Transverse colon (tissue), 4 donors: Measurements from ENCODE around the gene RND3. TPM values are rescaled to one million over a fixed set of nuclear protein-coding genes. Genes with fewer than 3 reads are reported as not detected.

Experiments
- DNase-seq: peaks from one replicate; pipeline ENCODE4 v3.0.0-alpha.2; 2019
- H3K27ac ChIP-seq, 4 donors: fragments of 200-600 bp; sonication (generic); 2 replicates each; pipeline ENCODE4 v1.5.1; 2016 to 2018; ENCODE audit warnings: inconsistent platforms in 4 of 4
- H3K27me3 ChIP-seq: fragments of 200-600 bp; sonication (generic); 2 replicates; pipeline ENCODE4 v1.5.1; 2017; ENCODE audit warnings: inconsistent platforms
- H3K36me3 ChIP-seq, 4 donors: fragments of 200-600 bp; sonication (generic); 2 replicates each; pipeline ENCODE4 v1.5.1; 2017 to 2019; ENCODE audit warnings: inconsistent platforms in 4 of 4
- H3K4me1 ChIP-seq, 4 donors: fragments of 200-600 bp; sonication (generic); 2 replicates each; pipeline ENCODE4 v1.5.1; 2017 to 2020; ENCODE audit warnings: inconsistent platforms in 4 of 4
- H3K4me3 ChIP-seq, 4 donors: fragments of 200-600 bp; sonication (generic); 1 replicate in 1 of 4; 2 replicates in 3 of 4; pipeline versions ENCODE4 v1.5.1 to v1.6.1; 2017 to 2019; ENCODE audit warnings: inconsistent platforms in 4 of 4
- H3K9me3 ChIP-seq, 2 donors: fragments of 200-600 bp; sonication (generic); 2 replicates each; pipeline ENCODE4 v1.5.1; 2017 to 2019; ENCODE audit warnings: inconsistent platforms in 2 of 2
- EP300 ChIP-seq: sonication (generic); formaldehyde crosslinking; IDR thresholded peaks from one replicate; pipeline ENCODE4 v1.6.1; 2017; ENCODE audit warnings: antibody characterized with exemption, low read depth
- POLR2A ChIP-seq: fragments of 450-650 bp; IDR thresholded peaks from one replicate; pipeline ENCODE4 v1.6.1; 2016; ENCODE audit warnings: antibody characterized with exemption, mild to moderate bottlenecking, moderate library complexity
- POLR2AphosphoS5 ChIP-seq, 3 donors: sonication (generic); formaldehyde crosslinking; IDR thresholded peaks; one replicate each; pipeline ENCODE4 v1.6.1; 2016; ENCODE audit warnings: antibody characterized with exemption in 3 of 3
- WGBS, 2 donors: methylation state at CpG; one replicate each; pipeline ENCODE4 v1.1.5; 2018; ENCODE audit warnings: low coverage in 1 of 2; 5-methylcytosine and 5-hydroxymethylcytosine counted together
- in situ Hi-C, 4 donors: fragments of 200-750 bp; cut with MboI; loops; one replicate each; pipeline versions ENCODE4 v1.15.0 to v1.15.1; 2017; ENCODE audit warnings: low sequenced_read_pairs in 3 of 4, low pct_ligation_motif_present in 1 of 4, low pct_unique_long_range_greater_than_20kb in 1 of 4
- intact Hi-C: fragments of 100-400 bp; cut with DNase I; formaldehyde crosslinking; loops from one replicate; pipeline ENCODE4 v1.15.1; 2023; ENCODE audit warnings: low total_unique reads
- total RNA-seq, 4 donors: library from RNA; depleted of rRNA; stranded (reverse); fragments of >200 nt; gene quantifications; one replicate each; pipeline ENCODE4 v1.1.0, GENCODE V29; 2016
- TF ChIP-seq, protein P1 (sequence below), 5 experiments: fragments of 200-600 bp in 3 of 5; fragments of 450-650 bp in 2 of 5; sonication (generic) in 3 of 5; IDR thresholded peaks; 1 replicate in 2 of 5; 2 replicates in 3 of 5; pipeline ENCODE4 v1.5.1; 2016 to 2017; ENCODE audit warnings: antibody characterized with exemption in 5 of 5, inconsistent platforms in 3 of 5, mild to moderate bottlenecking in 2 of 5, moderate library complexity in 1 of 5

Gene RND3
- total RNA-seq, 4 donors from 2014 or later: 16.5 to 54.6 (median 46.1) TPM

DNA sequence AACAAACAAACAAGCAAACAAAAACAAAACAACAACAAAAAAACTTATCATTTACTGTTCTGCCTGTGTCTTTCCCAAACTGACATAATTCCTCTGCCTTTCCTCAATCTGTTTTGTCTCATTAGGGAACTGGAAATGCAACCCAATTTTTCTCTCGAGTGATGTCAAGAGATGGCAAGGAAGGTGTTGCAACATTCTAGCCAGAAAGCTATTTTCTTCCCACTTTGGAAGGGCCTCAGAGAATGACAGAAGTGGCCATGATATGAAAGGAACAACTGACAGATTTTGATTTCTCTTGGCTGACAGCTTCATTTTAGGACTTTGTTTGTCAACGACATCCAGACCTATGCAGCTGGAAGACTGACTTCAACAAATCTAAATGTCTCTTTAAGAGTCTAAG lies 24.7 kb downstream of the RND3 start:
- Histone ChIP-seq H3K27me3 (no peaks in the 10 kb centered on the region), H3K36me3 (no peaks in the 10 kb centered on the region), H3K4me1 (peaks cover 0 to 19% (median 3%) of the 10 kb centered on the region in 4 donors), H3K9me3 (no peaks in the 10 kb centered on the region), H3K27ac (no peak overlapping the region), H3K4me3 (no peak overlapping the region)
- WGBS, 2 donors: 65 to 72% methylated on average over 2 of the region's 2 CpGs
- in situ Hi-C loops: no loop called here
- intact Hi-C loops: no loop called here
- TF ChIP-seq, protein P1, sequence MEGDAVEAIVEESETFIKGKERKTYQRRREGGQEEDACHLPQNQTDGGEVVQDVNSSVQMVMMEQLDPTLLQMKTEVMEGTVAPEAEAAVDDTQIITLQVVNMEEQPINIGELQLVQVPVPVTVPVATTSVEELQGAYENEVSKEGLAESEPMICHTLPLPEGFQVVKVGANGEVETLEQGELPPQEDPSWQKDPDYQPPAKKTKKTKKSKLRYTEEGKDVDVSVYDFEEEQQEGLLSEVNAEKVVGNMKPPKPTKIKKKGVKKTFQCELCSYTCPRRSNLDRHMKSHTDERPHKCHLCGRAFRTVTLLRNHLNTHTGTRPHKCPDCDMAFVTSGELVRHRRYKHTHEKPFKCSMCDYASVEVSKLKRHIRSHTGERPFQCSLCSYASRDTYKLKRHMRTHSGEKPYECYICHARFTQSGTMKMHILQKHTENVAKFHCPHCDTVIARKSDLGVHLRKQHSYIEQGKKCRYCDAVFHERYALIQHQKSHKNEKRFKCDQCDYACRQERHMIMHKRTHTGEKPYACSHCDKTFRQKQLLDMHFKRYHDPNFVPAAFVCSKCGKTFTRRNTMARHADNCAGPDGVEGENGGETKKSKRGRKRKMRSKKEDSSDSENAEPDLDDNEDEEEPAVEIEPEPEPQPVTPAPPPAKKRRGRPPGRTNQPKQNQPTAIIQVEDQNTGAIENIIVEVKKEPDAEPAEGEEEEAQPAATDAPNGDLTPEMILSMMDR (IDR thresholded peaks at IDR 0.05): no peak
- TF ChIP-seq EP300 (no peak), POLR2A (no peak), POLR2AphosphoS5 (IDR thresholded peaks at IDR 0.05) (no peak)
- DNase-seq: no peak

DNA sequence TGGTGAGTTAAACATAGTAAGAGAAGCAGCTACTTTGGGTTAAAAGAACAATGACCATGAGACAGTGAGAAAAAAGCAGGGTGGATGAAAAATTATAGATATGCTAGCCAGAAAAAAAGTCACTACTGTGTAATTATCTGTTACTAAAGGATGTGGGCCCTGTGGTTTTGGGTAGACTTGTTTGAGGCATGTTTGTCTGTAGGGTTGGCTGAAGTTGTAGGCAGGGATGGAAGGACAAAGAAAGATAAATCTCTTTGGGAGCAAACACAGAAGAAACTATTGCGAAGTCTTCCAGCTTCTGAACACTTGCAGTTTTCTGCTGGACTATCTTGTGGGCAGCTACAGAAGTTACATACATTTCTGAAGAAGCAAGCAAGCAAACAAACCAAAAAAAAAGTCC lies 28.2 kb downstream of the RND3 start:
- in situ Hi-C loops (no loop called here), intact Hi-C loops (no loop called here)
- no peaks in the 10 kb centered on the region for H3K9me3 ChIP-seq
- TF ChIP-seq POLR2A (no peak), EP300 (no peak), POLR2AphosphoS5 (IDR thresholded peaks at IDR 0.05) (no peak)
- TF ChIP-seq, protein P1 (IDR thresholded peaks at IDR 0.05): no peak
- no peak overlapping the region for H3K27ac ChIP-seq
- H3K27me3 ChIP-seq: no peaks in the 10 kb centered on the region
- no peak overlapping the region for H3K4me3 ChIP-seq
- peaks cover 0 to 4% (median 0%) of the 10 kb centered on the region in 4 donors for H3K4me1 ChIP-seq
- no peak for DNase-seq
- 90 to 100% methylated on average over 1 of the region's 1 CpG for WGBS, 2 donors
- H3K36me3 ChIP-seq: no peaks in the 10 kb centered on the region

DNA sequence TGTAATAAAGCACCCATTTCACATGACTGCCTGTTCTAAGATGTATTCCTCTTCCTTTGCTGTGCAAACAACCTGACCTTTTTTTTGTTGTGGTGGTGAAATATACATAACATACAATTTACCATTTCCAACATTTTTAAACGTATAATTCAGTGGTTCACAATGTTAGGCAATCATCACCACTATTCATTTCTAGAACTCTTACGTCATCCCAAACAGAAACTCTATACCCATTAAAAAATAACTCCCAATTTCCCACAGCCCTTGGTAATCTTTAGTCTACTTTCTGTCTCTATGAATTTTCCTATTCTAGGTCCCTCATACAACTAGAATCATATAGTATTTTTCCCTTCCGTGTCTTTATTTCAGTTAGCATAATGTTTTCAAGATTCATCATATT lies 36.7 kb downstream of the RND3 start:
- H3K27ac ChIP-seq: no peak overlapping the region
- peaks cover 0 to 7% of the 10 kb centered on the region in 2 donors for H3K9me3 ChIP-seq
- in situ Hi-C loops (no loop called here), intact Hi-C loops (no loop called here)
- WGBS, 2 donors: 57 to 85% methylated on average over 3 of the region's 3 CpGs
- DNase-seq: no peak
- H3K36me3 ChIP-seq: no peaks in the 10 kb centered on the region
- H3K4me1 ChIP-seq: no peaks in the 10 kb centered on the region
- H3K27me3 ChIP-seq: no peaks in the 10 kb centered on the region
- no peak overlapping the region for H3K4me3 ChIP-seq
- TF ChIP-seq POLR2A (no peak), EP300 (no peak), POLR2AphosphoS5 (IDR thresholded peaks at IDR 0.05) (no peak)
- TF ChIP-seq, protein P1 (IDR thresholded peaks at IDR 0.05): no peak

DNA sequence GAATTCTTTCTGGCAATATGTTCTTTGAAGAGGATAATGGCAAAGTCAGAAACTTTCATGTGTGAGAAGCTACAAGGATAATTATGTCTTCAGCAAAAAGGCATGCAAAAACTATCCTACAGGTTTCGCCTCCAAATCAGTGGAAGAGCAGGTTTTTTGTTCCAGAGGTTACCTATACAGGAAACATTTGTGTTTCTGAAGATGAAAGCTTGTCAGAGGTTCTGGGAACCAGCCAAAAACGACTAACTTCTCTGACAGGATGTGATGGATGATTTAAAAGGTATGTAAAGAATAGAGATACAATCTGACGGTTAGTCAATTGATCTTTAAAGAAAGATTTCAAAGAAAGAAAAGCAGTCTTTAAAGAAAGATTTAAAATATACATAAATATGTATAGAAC lies 37.6 kb downstream of the RND3 start:
- no peak overlapping the region for H3K27ac ChIP-seq
- H3K4me3 ChIP-seq: no peak overlapping the region
- TF ChIP-seq POLR2AphosphoS5 (IDR thresholded peaks at IDR 0.05): no peak
- no peak for TF ChIP-seq EP300
- H3K4me1 ChIP-seq: no peaks in the 10 kb centered on the region
- no peak for DNase-seq
- no peaks in the 10 kb centered on the region for H3K27me3 ChIP-seq
- peaks cover 0 to 7% of the 10 kb centered on the region in 2 donors for H3K9me3 ChIP-seq
- intact Hi-C loops (no loop called here), in situ Hi-C loops (no loop called here)
- no peaks in the 10 kb centered on the region for H3K36me3 ChIP-seq
- 13 to 28% methylated on average over 3 of the region's 3 CpGs for WGBS, 2 donors

DNA sequence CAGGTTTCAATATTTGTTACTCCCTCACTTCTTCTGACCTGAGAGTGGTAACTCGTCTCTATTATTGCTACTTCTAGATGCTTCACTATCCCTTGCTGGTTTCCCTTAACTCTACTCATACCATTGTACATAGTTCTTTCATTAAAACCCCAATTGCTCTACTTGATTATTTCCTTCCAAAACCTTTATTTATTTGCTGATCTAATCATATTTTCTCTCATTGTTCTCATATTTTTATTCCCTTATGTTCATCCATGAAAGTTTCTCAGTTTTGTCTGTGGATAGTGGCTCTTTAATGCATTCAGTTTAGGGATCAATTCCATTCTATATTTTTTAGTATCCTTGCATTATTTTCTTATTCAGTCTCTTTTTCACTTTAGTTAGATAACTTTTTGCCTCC lies 42.1 kb downstream of the RND3 start:
- WGBS, 2 donors: 76 to 89% methylated on average over 1 of the region's 1 CpG
- Histone ChIP-seq H3K4me3 (no peak overlapping the region), H3K4me1 (no peaks in the 10 kb centered on the region), H3K36me3 (no peaks in the 10 kb centered on the region), H3K9me3 (no peaks in the 10 kb centered on the region), H3K27me3 (no peaks in the 10 kb centered on the region), H3K27ac (no peak overlapping the region)
- in situ Hi-C loops: no loop called here
- no peak for DNase-seq
- TF ChIP-seq, protein P1 (IDR thresholded peaks at IDR 0.05): no peak
- TF ChIP-seq POLR2A (no peak), EP300 (no peak), POLR2AphosphoS5 (IDR thresholded peaks at IDR 0.05) (no peak)
- intact Hi-C loops: no loop called here
